Activated naive CD4-positive, alpha-beta T cell treated with anti-CD3 and anti-CD28 coated beads for 36 hours (primary cell): Measurements from ENCODE around the gene OPN3. TPM values are rescaled to one million over a fixed set of nuclear protein-coding genes. Genes with fewer than 3 reads are reported as not detected.
"Not testable (repeated sequence)": the region's sequence is repeated elsewhere in the genome, so short reads cannot be mapped to it uniquely, and the experiment has no call there.

Experiments used
- CTCF ChIA-PET: fragments of 350-600 bp; sonication (Branson Sonifier 250); formaldehyde crosslinking; loops from one replicate; lab custom pipeline; 2021; ENCODE audit warnings: antibody characterized with exemption; lab: Charles Lee
- DNase-seq: peaks from one replicate; pipeline ENCODE4 v3.0.0-alpha.2; 2020
- H3K27ac Mint-ChIP-seq: one replicate; pipeline ENCODE4 v1.8.0; 2021; ENCODE audit warnings: mild to moderate bottlenecking, mixed read lengths
- H3K27me3 Mint-ChIP-seq: one replicate; pipeline ENCODE4 v1.8.0; 2021; ENCODE audit warnings: low read depth, mixed read lengths
- H3K36me3 Mint-ChIP-seq: one replicate; pipeline ENCODE4 v1.8.0; 2021; ENCODE audit warnings: low read depth, mixed read lengths
- H3K4me1 Mint-ChIP-seq: one replicate; pipeline ENCODE4 v1.8.0; 2021; ENCODE audit warnings: low read depth, mixed read lengths
- H3K4me3 Mint-ChIP-seq: one replicate; pipeline ENCODE4 v1.8.0; 2021; ENCODE audit warnings: mild to moderate bottlenecking, moderate library complexity, mixed read lengths
- H3K9me3 Mint-ChIP-seq: one replicate; pipeline ENCODE4 v1.8.0; 2021; ENCODE audit warnings: mixed read lengths
- intact Hi-C: fragments of 100-400 bp; cut with micrococcal nuclease; formaldehyde crosslinking; loops from one replicate; pipeline ENCODE4 v1.15.1; 2023
- total RNA-seq, 2 experiments: library from RNA; stranded (reverse); gene quantifications; one replicate each; pipeline ENCODE4 v1.2.3, GENCODE V29; 2021

OPN3 gene
- total RNA-seq = 1 to 10 TPM; 7.7 to 9.0 TPM

GRCh38 chr1:241640149-241640866 lies at the start of gene OPN3, which contains the start of gene CHML:
Gene OPN3 (minus strand): TSS chr1:241640369. CDS start chr1:241640254, 115 bp downstream.
Gene CHML (minus strand): TSS chr1:241640369. CDS start chr1:241635766, 4,603 bp downstream.
- DNase-seq = peak; percentile 93
- peak within 1 kb of the TSS; percentile 74 for H3K4me3 Mint-ChIP-seq
- H3K9me3 Mint-ChIP-seq = peaks cover 7% of the 10 kb centered on the region
- peaks cover 38% of the 10 kb centered on the region for H3K4me1 Mint-ChIP-seq
- CTCF ChIA-PET = interaction anchor here (1.1 to 1.5 kb wide), 3 partner anchors 29 to 211 kb away, joined by 3 to 5 read pairs (median 3); no protein-coding TSS in a partner anchor
- peaks cover 17% of the 10 kb centered on the region for H3K36me3 Mint-ChIP-seq
- intact Hi-C loops = loop anchor here (1.0 to 5.0 kb wide), 7 partner anchors 29 to 1615 kb away; partner anchors contain the start of genes CEP170 and FH
- H3K27ac Mint-ChIP-seq = peak within 1 kb of the TSS; percentile 81
- no peaks in the 10 kb centered on the region for H3K27me3 Mint-ChIP-seq

- CTCF ChIA-PET = no interaction called here
- Mint-ChIP-seq H3K36me3 (no peaks in the 10 kb centered on the region), H3K27me3 (peaks cover 2% of the 10 kb centered on the region), H3K4me3 (no peak overlapping the region), H3K9me3 (no peaks in the 10 kb centered on the region), H3K27ac (no peak overlapping the region), H3K4me1 (peaks cover 5% of the 10 kb centered on the region)
- no peak for DNase-seq
- intact Hi-C loops = no loop called here
These were observed 48.8 kb upstream of the OPN3 start for GRCh38 chr1:241688940-241689368.

GRCh38 chr1:241684108-241684507 lies 43.9 kb upstream of the OPN3 start:
- CTCF ChIA-PET = no interaction called here
- Mint-ChIP-seq H3K4me3 (no peak overlapping the region), H3K27ac (no peak overlapping the region), H3K4me1 (peaks cover 5% of the 10 kb centered on the region), H3K36me3 (peaks cover 1% of the 10 kb centered on the region), H3K27me3 (no peaks in the 10 kb centered on the region), H3K9me3 (no peaks in the 10 kb centered on the region)
- intact Hi-C loops = no loop called here
- no peak for DNase-seq

GRCh38 chr1:241682921-241683320 lies 42.8 kb upstream of the OPN3 start:
- no peak overlapping the region for H3K27ac Mint-ChIP-seq
- CTCF ChIA-PET = no interaction called here

GRCh38 chr1:241681861-241682448 lies 41.8 kb upstream of the OPN3 start:
- H3K27me3 Mint-ChIP-seq, intact Hi-C loops, H3K27ac Mint-ChIP-seq, H3K36me3 Mint-ChIP-seq, H3K9me3 Mint-ChIP-seq, DNase-seq, H3K4me3 Mint-ChIP-seq, CTCF ChIA-PET: not testable (repeated sequence)
- H3K4me1 Mint-ChIP-seq = peaks cover 18% of the 10 kb centered on the region

More at GRCh38 chr1:241682921-241683320, 42.8 kb upstream of the OPN3 start:
- H3K9me3 Mint-ChIP-seq = no peaks in the 10 kb centered on the region
- peaks cover 1% of the 10 kb centered on the region for H3K36me3 Mint-ChIP-seq
- intact Hi-C loops = no loop called here
- H3K4me1 Mint-ChIP-seq = peaks cover 11% of the 10 kb centered on the region
- no peak overlapping the region for H3K4me3 Mint-ChIP-seq
- no peak for DNase-seq
- no peaks in the 10 kb centered on the region for H3K27me3 Mint-ChIP-seq

- peaks cover 1% of the 10 kb centered on the region for H3K36me3 Mint-ChIP-seq
- DNase-seq = no peak
- H3K27me3 Mint-ChIP-seq = no peaks in the 10 kb centered on the region
- H3K27ac Mint-ChIP-seq = no peak overlapping the region
- no peaks in the 10 kb centered on the region for H3K9me3 Mint-ChIP-seq
- no peak overlapping the region for H3K4me3 Mint-ChIP-seq
- intact Hi-C loops = loop anchor here (10.0 kb wide), 1 partner anchor 1965 kb away; no protein-coding TSS in a partner anchor
- CTCF ChIA-PET = interaction anchor here (0.7 to 1.5 kb wide), 4 partner anchors 35 to 154 kb away, joined by 3 to 5 read pairs (median 4); no protein-coding TSS in a partner anchor
- H3K4me1 Mint-ChIP-seq = peaks cover 32% of the 10 kb centered on the region
These were observed 39.8 kb upstream of the OPN3 start for GRCh38 chr1:241679961-241680360.

GRCh38 chr1:241679404-241679803 lies 39.2 kb upstream of the OPN3 start:
- CTCF ChIA-PET = interaction anchor here (0.7 to 1.5 kb wide), 4 partner anchors 35 to 155 kb away, joined by 3 to 5 read pairs (median 4); no protein-coding TSS in a partner anchor
- Mint-ChIP-seq H3K27ac (no peak overlapping the region), H3K4me1 (peaks cover 32% of the 10 kb centered on the region)

GRCh38 chr1:241678536-241678935 lies 38.4 kb upstream of the OPN3 start:
- no peak overlapping the region for H3K4me3 Mint-ChIP-seq
- peaks cover 36% of the 10 kb centered on the region for H3K4me1 Mint-ChIP-seq
- peaks cover 1% of the 10 kb centered on the region for H3K36me3 Mint-ChIP-seq
- no peak overlapping the region for H3K27ac Mint-ChIP-seq
- no peaks in the 10 kb centered on the region for H3K27me3 Mint-ChIP-seq
- no peaks in the 10 kb centered on the region for H3K9me3 Mint-ChIP-seq
- DNase-seq = no peak
- CTCF ChIA-PET = interaction anchor here (1.1 to 1.5 kb wide), 2 partner anchors 67 to 156 kb away, joined by 5 read pairs; no protein-coding TSS in a partner anchor
- intact Hi-C loops = loop anchor here (10.0 kb wide), 1 partner anchor 1964 kb away; no protein-coding TSS in a partner anchor

More at GRCh38 chr1:241679404-241679803, 39.2 kb upstream of the OPN3 start:
- Mint-ChIP-seq H3K9me3 (no peaks in the 10 kb centered on the region), H3K36me3 (peaks cover 1% of the 10 kb centered on the region), H3K27me3 (no peaks in the 10 kb centered on the region), H3K4me3 (no peak overlapping the region)
- intact Hi-C loops = loop anchor here (10.0 kb wide), 1 partner anchor 1965 kb away; no protein-coding TSS in a partner anchor
- no peak for DNase-seq

- H3K27ac Mint-ChIP-seq = peak overlapping the region; percentile 37
- intact Hi-C loops = loop anchor here (1.0 to 10.0 kb wide), 10 partner anchors 29 to 1962 kb away; partner anchors contain the start of genes CHML, FH, KMO and OPN3
- CTCF ChIA-PET = interaction anchor here (0.5 to 1.2 kb wide), 3 partner anchors 37 to 1461 kb away, joined by 3 to 5 read pairs (median 4); partner anchors contain the start of genes CHML and OPN3
These were observed 37.0 kb upstream of the OPN3 start for GRCh38 chr1:241677201-241677600.

GRCh38 chr1:241675983-241676382 lies 35.8 kb upstream of the OPN3 start:
- peaks cover 58% of the 10 kb centered on the region for H3K4me1 Mint-ChIP-seq
- no peaks in the 10 kb centered on the region for H3K36me3 Mint-ChIP-seq
- DNase-seq = no peak
- intact Hi-C loops = loop anchor here (10.0 kb wide), 1 partner anchor 1961 kb away; no protein-coding TSS in a partner anchor
- CTCF ChIA-PET = interaction anchor here (0.6 kb wide), 1 partner anchor 190 kb away, joined by 4 read pairs; no protein-coding TSS in a partner anchor
- H3K4me3 Mint-ChIP-seq = no peak overlapping the region
- no peaks in the 10 kb centered on the region for H3K9me3 Mint-ChIP-seq
- no peaks in the 10 kb centered on the region for H3K27me3 Mint-ChIP-seq
- H3K27ac Mint-ChIP-seq = no peak overlapping the region

More at GRCh38 chr1:241677201-241677600, 37.0 kb upstream of the OPN3 start:
- no peaks in the 10 kb centered on the region for H3K27me3 Mint-ChIP-seq
- H3K36me3 Mint-ChIP-seq = peaks cover 1% of the 10 kb centered on the region
- DNase-seq = peak; percentile 36
- H3K4me1 Mint-ChIP-seq = peaks cover 46% of the 10 kb centered on the region
- peak overlapping the region; percentile 4 for H3K4me3 Mint-ChIP-seq
- no peaks in the 10 kb centered on the region for H3K9me3 Mint-ChIP-seq

- DNase-seq = no peak
- no peak overlapping the region for H3K27ac Mint-ChIP-seq
- H3K36me3 Mint-ChIP-seq = no peaks in the 10 kb centered on the region
- H3K4me3 Mint-ChIP-seq = no peak overlapping the region
- no peaks in the 10 kb centered on the region for H3K27me3 Mint-ChIP-seq
- peaks cover 68% of the 10 kb centered on the region for H3K4me1 Mint-ChIP-seq
- H3K9me3 Mint-ChIP-seq = no peaks in the 10 kb centered on the region
- CTCF ChIA-PET = interaction anchor here (0.6 kb wide), 1 partner anchor 148 kb away, joined by 3 read pairs; no protein-coding TSS in a partner anchor
- intact Hi-C loops = loop anchor here (10.0 kb wide), 1 partner anchor 1960 kb away; no protein-coding TSS in a partner anchor
These were observed 34.7 kb upstream of the OPN3 start for GRCh38 chr1:241674805-241675384.
